Measurements from ENCODE around the gene SUFU. TPM values are rescaled to one million over a fixed set of nuclear protein-coding genes. Genes with fewer than 3 reads are reported as not detected.

SUFU gene
- total RNA-seq, 4 donors from 2014 or later = 5.0 to 8.9 (median 6.8) TPM

- no peak for DNase-seq
- 35 to 41% methylated on average over 6 to 14 of the region's 25 CpGs for WGBS, 2 donors
- Histone ChIP-seq H3K4me1 (peaks cover 57 to 90% (median 66%) of the 10 kb centered on the region in 3 donors), H3K27ac (peak overlapping the region; percentile 41 to 100 (median 98)), H3K36me3 (peaks cover 0 to 33% (median 5%) of the 10 kb centered on the region in 3 donors), H3K27me3 (no peaks in the 10 kb centered on the region), H3K4me3 (peak overlapping the region in 3 of 4 donors; percentile 7 to 94 (median 91)), H3K9me3 (no peaks in the 10 kb centered on the region)
- intact Hi-C loops (cut with DNase I) = no loop called here
- no peak for TF ChIP-seq POLR2A (IDR thresholded peaks at IDR 0.05)
- TF ChIP-seq, protein P1, sequence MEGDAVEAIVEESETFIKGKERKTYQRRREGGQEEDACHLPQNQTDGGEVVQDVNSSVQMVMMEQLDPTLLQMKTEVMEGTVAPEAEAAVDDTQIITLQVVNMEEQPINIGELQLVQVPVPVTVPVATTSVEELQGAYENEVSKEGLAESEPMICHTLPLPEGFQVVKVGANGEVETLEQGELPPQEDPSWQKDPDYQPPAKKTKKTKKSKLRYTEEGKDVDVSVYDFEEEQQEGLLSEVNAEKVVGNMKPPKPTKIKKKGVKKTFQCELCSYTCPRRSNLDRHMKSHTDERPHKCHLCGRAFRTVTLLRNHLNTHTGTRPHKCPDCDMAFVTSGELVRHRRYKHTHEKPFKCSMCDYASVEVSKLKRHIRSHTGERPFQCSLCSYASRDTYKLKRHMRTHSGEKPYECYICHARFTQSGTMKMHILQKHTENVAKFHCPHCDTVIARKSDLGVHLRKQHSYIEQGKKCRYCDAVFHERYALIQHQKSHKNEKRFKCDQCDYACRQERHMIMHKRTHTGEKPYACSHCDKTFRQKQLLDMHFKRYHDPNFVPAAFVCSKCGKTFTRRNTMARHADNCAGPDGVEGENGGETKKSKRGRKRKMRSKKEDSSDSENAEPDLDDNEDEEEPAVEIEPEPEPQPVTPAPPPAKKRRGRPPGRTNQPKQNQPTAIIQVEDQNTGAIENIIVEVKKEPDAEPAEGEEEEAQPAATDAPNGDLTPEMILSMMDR (IDR thresholded peaks at IDR 0.05) = no peak
These were observed 145.4 kb downstream of the SUFU start for GRCh38 chr10:102648889-102649796.

DNA sequence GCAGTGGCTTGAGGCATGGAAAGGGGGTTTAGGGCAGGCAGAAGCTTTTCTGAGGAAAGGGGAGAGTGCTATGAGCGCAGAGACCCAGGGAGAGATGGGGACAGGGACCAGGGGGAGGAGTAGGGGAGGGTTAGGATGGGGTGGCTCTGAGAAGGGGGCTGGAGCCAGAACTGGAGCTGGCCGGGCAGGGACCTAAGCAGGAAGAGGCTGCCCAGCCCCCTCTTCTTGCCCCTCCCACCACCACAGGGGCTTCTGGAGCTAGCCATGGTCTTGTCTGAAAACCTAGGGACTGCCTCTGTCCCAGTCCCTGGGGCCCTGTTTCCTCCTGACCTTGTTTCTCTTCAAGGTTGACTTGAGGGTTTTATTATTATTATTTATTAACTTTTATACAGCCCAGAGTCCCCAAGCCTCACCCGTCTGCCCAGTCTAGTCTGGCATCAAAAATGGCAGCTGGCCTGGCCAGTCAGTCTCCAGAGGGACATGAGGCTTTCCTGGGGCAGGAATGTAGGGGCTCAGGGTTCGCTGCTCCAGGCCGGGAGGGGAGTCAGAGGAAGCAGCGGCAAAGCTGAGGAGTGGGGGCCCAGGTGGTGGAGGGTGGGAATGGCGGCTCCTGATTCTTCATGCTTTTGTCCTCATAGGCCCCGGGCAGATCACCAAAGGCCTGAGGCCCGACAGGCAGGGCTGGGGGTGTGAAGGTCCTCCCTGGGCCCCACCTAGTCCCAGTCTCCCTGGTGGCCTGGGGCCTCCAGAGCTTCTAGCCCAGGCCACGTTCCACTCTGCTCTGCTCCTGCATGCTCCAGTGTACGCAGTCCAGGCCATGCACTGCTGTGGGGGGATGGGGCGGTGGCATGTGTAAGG is 146.3 kb downstream of the SUFU start:
- Histone ChIP-seq H3K9me3 (no peaks in the 10 kb centered on the region), H3K4me1 (peaks cover 57 to 91% (median 66%) of the 10 kb centered on the region in 3 donors), H3K36me3 (peaks cover 0 to 42% (median 11%) of the 10 kb centered on the region in 3 donors), H3K4me3 (peak overlapping the region in 2 of 4 donors; percentile 91 to 94), H3K27me3 (no peaks in the 10 kb centered on the region), H3K27ac (peak overlapping the region; percentile 41 to 100 (median 98))
- DNase-seq = no peak
- intact Hi-C loops (cut with DNase I) = no loop called here
- TF ChIP-seq, protein P1 (IDR thresholded peaks at IDR 0.05) = no peak
- no peak for TF ChIP-seq POLR2A (IDR thresholded peaks at IDR 0.05)
- 40 to 45% methylated on average over 3 to 4 of the region's 12 CpGs for WGBS, 2 donors

DNA sequence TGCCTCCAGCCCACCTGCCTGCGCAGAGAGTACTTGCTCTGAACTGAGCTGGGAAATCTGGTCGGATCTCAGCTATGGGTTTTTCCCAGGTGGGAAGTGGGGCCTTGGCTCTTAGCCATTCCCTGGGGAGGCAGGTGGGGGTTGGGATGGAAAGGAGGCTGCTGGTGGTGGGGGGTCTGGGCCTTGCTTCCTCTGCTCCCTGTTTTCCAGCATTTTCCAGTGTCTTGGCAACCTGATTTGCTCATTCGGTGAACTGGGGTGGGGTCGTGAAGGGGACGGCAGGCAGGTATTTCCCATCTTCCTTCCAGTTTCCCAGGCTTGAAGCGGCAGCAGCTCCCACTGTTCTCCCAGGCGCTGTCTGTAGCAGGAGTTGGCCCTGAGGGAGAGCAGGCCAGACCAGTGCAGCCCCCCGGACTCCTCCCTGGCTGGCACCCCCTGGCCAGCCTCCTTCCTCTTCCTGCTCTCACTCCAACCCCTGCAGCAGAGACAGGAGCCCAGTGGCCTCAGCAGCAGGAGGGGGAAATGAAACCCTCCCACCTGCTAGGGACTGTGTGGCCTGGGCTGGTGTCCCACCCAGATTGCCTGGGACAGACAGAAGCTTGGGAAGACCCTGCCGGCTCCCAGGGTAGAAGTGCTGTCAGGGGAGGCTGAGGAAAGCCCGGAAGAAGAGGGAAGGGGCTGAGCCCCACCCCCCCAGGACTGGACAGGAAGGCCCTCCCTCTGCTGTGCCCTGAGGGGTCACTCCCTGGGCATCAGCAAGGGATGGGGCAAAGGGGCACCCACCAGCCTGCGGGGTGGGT is 147.1 kb downstream of the SUFU start:
- 32 to 72% methylated on average over 4 to 5 of the region's 11 CpGs for WGBS, 2 donors
- H3K27ac ChIP-seq = peak overlapping the region in 3 of 4 donors; percentile 76 to 100 (median 97)
- no peaks in the 10 kb centered on the region for H3K27me3 ChIP-seq
- H3K36me3 ChIP-seq = peaks cover 0 to 50% (median 19%) of the 10 kb centered on the region in 3 donors
- H3K9me3 ChIP-seq = no peaks in the 10 kb centered on the region
- no peak for DNase-seq
- no peak for TF ChIP-seq POLR2A (IDR thresholded peaks at IDR 0.05)
- TF ChIP-seq, protein P1 (IDR thresholded peaks at IDR 0.05) = no peak
- peak overlapping the region in 1 of 4 donors; percentile 91 for H3K4me3 ChIP-seq
- peaks cover 57 to 93% (median 66%) of the 10 kb centered on the region in 3 donors for H3K4me1 ChIP-seq
- intact Hi-C loops (cut with DNase I) = no loop called here

DNA sequence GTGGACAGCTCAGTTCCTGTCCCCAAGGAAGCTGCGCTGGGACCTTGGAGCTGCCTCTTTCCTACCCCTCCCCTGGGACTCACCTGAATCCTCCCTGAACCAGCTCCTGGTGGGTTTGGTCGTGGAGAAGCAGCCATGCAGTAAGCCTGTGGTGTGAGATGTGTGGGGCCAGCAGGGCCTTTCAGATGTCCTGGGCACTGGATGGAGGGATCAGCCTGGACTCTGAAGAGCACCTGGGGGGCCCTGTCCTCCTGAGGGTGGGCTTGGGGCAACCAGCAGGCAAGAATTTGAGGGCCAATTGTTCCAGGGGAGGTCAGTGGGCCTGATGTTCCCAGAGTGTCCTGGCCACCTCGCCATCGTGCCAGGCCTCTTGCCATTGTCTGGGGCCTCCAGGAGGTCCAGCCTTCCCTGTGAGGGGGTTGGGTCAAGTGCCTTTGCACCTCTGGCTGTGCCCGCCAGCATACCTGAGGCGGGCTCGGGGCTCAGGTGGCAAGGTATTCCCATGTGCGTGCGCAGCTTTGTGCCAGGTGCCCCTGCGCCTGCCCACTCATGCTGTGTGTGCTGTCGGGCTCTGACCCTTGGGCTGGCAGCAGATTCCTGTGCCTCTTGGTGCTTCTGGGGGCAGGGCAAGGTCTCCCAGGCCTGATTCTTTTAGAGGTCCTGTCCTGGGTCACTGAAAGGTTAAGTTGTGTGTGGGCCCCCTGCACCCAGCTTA is 147.8 kb downstream of the SUFU start:
- Histone ChIP-seq H3K4me3 (peak overlapping the region in 1 of 4 donors; percentile 12), H3K27ac (peak overlapping the region; percentile 14 to 100 (median 86)), H3K4me1 (peaks cover 51 to 90% (median 64%) of the 10 kb centered on the region in 3 donors), H3K27me3 (no peaks in the 10 kb centered on the region), H3K9me3 (no peaks in the 10 kb centered on the region), H3K36me3 (peaks cover 7 to 58% (median 26%) of the 10 kb centered on the region in 3 donors)
- TF ChIP-seq, protein P1 (IDR thresholded peaks at IDR 0.05) = no peak
- TF ChIP-seq POLR2A (IDR thresholded peaks at IDR 0.05) = no peak
- no peak for DNase-seq
- intact Hi-C loops (cut with DNase I) = no loop called here
- WGBS, 2 donors = 78 to 82% methylated on average over 7 to 9 of the region's 11 CpGs

All from esophagus squamous epithelium (tissue), 5 donors.